ENCODE data around the gene AMH.
A peak's percentile ranks its signal among the peaks of the same experiment; 100 is the strongest.

AMH gene

GRCh38 chr19:2271234-2272103 is 22.3 kb downstream of the AMH start (continued):
- no peak for TF ChIP-seq ZNF785 (tag by site-specific recombination; IDR thresholded peaks at IDR 0.05)
- no peak for TF ChIP-seq ZBTB6 (tag by site-specific recombination; IDR thresholded peaks at IDR 0.05)
- no peak; the same call in 1 of the 2 replicates for TF ChIP-seq ZNF394 (tag by site-specific recombination; IDR thresholded peaks at IDR 0.05; ENCODE audit: borderline replicate concordance)
- TF ChIP-seq, protein P1, sequence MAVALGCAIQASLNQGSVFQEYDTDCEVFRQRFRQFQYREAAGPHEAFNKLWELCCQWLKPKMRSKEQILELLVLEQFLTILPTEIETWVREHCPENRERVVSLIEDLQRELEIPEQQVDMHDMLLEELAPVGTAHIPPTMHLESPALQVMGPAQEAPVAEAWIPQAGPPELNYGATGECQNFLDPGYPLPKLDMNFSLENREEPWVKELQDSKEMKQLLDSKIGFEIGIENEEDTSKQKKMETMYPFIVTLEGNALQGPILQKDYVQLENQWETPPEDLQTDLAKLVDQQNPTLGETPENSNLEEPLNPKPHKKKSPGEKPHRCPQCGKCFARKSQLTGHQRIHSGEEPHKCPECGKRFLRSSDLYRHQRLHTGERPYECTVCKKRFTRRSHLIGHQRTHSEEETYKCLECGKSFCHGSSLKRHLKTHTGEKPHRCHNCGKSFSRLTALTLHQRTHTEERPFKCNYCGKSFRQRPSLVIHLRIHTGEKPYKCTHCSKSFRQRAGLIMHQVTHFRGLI (tag by site-specific recombination; IDR thresholded peaks at IDR 0.05) = no peak
- TF ChIP-seq ZNF16 (tag by site-specific recombination; IDR thresholded peaks at IDR 0.05; ENCODE audit: low read depth) = no peak

GRCh38 chr19:2273356-2274184 is 24.4 kb downstream of the AMH start:
- ChIA-PET CTCF (interaction anchor here (0.5 to 4.3 kb wide), 20 partner anchors 11 to 383 kb away, joined by 3 to 25 read pairs (median 5); partner anchors contain the start of gene LMNB2), POLR2A (interaction anchor here (1.4 kb wide), 1 partner anchor 38 kb away, joined by 4 read pairs; the partner anchor contains the start of gene PLEKHJ1)
- H3K36me3 ChIP-seq (ENCODE audit: control insufficient read depth in 2 of 2, insufficient read depth in 1 of 2, low read length in 2 of 2) = peaks cover 6 to 32% of the 10 kb centered on the region in 2 experiments; a peak in 2 of 3 replicates
- peak overlapping the region; percentile 98 for H3K27ac ChIP-seq (ENCODE audit: extremely low read depth, low read depth, low read length)
- peak overlapping the region; percentile 6; the same call in 1 of the 2 replicates for H3K4me3 ChIP-seq (ENCODE audit: low read depth, low read length)
- H3K9me3 ChIP-seq (ENCODE audit: control insufficient read depth, insufficient read depth, low read depth, low read length) = no peaks in the 10 kb centered on the region
- 0 out of 2 replicates have a peak, but pooled peaks cover 4% of the 10 kb centered on the region for H3K4me1 ChIP-seq (ENCODE audit: control insufficient read depth, insufficient read depth, low read length)
- TF ChIP-seq, protein P2, sequence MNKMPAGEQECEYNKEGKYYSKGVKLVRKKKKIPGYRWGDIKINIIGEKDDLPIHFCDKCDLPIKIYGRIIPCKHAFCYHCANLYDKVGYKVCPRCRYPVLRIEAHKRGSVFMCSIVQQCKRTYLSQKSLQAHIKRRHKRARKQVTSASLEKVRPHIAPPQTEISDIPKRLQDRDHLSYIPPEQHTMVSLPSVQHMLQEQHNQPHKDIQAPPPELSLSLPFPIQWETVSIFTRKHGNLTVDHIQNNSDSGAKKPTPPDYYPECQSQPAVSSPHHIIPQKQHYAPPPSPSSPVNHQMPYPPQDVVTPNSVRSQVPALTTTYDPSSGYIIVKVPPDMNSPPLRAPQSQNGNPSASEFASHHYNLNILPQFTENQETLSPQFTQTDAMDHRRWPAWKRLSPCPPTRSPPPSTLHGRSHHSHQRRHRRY (tag by site-specific recombination; IDR thresholded peaks at IDR 0.05) = no peak
- TF ChIP-seq ZNF830 (tag by site-specific recombination; IDR thresholded peaks at IDR 0.05; ENCODE audit: low read depth) (no peak), ZNF24 (tag by site-specific recombination; IDR thresholded peaks at IDR 0.05) (peak; percentile 87), ZFP37 (tag by site-specific recombination; IDR thresholded peaks at IDR 0.05) (peak; percentile 79), ZNF623 (tag by site-specific recombination; IDR thresholded peaks at IDR 0.05) (0 out of 2 replicates have a peak, but pooled peaks have one; percentile 6), BCL11A (tag by site-specific recombination; IDR thresholded peaks at IDR 0.05; ENCODE audit: low read depth) (peak; percentile 24; the same call in 1 of the 2 replicates), ZNF148 (tag by site-specific recombination; IDR thresholded peaks at IDR 0.05; ENCODE audit: borderline replicate concordance) (no peak), ZBTB17 (tag by site-specific recombination; IDR thresholded peaks at IDR 0.05) (peak; percentile 81), ZNF530 (tag by site-specific recombination; IDR thresholded peaks at IDR 0.05; ENCODE audit: low read depth) (peak; percentile 82; the same call in 1 of the 2 replicates), ZNF514 (tag by site-specific recombination; IDR thresholded peaks at IDR 0.05) (no peak), OVOL3 (tag by site-specific recombination; IDR thresholded peaks at IDR 0.05) (peak; percentile 41; the same call in 1 of the 2 replicates), ZNF510 (tag by site-specific recombination; IDR thresholded peaks at IDR 0.05; ENCODE audit: insufficient replicate concordance) (no peak), PATZ1 (tag by site-specific recombination; IDR thresholded peaks at IDR 0.05) (peak; percentile 99), SP7 (tag by site-specific recombination; IDR thresholded peaks at IDR 0.05) (peak; percentile 86)
- TF ChIP-seq, protein P3, sequence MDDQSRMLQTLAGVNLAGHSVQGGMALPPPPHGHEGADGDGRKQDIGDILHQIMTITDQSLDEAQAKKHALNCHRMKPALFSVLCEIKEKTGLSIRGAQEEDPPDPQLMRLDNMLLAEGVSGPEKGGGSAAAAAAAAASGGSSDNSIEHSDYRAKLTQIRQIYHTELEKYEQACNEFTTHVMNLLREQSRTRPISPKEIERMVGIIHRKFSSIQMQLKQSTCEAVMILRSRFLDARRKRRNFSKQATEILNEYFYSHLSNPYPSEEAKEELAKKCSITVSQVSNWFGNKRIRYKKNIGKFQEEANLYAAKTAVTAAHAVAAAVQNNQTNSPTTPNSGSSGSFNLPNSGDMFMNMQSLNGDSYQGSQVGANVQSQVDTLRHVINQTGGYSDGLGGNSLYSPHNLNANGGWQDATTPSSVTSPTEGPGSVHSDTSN (CRISPR knock-in tag; IDR thresholded peaks at IDR 0.05) = peak; percentile 66; the same call in 1 of the 2 replicates
- TF ChIP-seq, protein P4, sequence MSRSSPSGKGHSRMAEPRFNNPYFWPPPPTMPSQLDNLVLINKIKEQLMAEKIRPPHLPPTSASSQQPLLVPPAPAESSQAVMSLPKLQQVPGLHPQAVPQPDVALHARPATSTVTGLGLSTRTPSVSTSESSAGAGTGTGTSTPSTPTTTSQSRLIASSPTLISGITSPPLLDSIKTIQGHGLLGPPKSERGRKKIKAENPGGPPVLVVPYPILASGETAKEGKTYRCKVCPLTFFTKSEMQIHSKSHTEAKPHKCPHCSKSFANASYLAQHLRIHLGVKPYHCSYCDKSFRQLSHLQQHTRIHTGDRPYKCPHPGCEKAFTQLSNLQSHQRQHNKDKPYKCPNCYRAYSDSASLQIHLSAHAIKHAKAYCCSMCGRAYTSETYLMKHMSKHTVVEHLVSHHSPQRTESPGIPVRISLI (tag by site-specific recombination; IDR thresholded peaks at IDR 0.05) = no peak

Measured in HEK293 (cell line).